HCT116 (cell line): ENCODE results near the gene AHI1.

ENCODE experiments used
- CTCF ChIP-seq, 3 experiments: fragments of 200-600 bp in 1 of 3; sonication (generic) in 1 of 3; IDR thresholded peaks in 2 of 3; conservative IDR thresholded peaks in 1 of 3; 2 replicates each; pipeline ENCODE4 v1.5.1; 2012 to 2017; ENCODE audit warnings: low read depth in 2 of 3, low read length in 2 of 3, antibody characterized with exemption in 1 of 3, borderline replicate concordance in 1 of 3, control low read depth in 1 of 3, mild to moderate bottlenecking in 1 of 3, mixed read lengths in 1 of 3, mixed run types in 1 of 3, moderate library complexity in 1 of 3; ENCODE audit not compliant: insufficient read depth in 1 of 3
- MAX ChIP-seq: IDR thresholded peaks from 2 replicates; pipeline ENCODE4 v1.6.1; 2012
- POLR2A ChIP-seq: IDR thresholded peaks from 2 replicates; pipeline ENCODE4 v1.7.0; 2011; ENCODE audit warnings: borderline replicate concordance; ENCODE audit not compliant: insufficient read depth, insufficient read length; ENCODE audit errors: extremely low read depth
- TF ChIP-seq, protein P1 (sequence below): IDR thresholded peaks from 2 replicates; pipeline ENCODE4 v1.6.1; 2012; ENCODE audit warnings: low read depth

- TF ChIP-seq, protein P1, sequence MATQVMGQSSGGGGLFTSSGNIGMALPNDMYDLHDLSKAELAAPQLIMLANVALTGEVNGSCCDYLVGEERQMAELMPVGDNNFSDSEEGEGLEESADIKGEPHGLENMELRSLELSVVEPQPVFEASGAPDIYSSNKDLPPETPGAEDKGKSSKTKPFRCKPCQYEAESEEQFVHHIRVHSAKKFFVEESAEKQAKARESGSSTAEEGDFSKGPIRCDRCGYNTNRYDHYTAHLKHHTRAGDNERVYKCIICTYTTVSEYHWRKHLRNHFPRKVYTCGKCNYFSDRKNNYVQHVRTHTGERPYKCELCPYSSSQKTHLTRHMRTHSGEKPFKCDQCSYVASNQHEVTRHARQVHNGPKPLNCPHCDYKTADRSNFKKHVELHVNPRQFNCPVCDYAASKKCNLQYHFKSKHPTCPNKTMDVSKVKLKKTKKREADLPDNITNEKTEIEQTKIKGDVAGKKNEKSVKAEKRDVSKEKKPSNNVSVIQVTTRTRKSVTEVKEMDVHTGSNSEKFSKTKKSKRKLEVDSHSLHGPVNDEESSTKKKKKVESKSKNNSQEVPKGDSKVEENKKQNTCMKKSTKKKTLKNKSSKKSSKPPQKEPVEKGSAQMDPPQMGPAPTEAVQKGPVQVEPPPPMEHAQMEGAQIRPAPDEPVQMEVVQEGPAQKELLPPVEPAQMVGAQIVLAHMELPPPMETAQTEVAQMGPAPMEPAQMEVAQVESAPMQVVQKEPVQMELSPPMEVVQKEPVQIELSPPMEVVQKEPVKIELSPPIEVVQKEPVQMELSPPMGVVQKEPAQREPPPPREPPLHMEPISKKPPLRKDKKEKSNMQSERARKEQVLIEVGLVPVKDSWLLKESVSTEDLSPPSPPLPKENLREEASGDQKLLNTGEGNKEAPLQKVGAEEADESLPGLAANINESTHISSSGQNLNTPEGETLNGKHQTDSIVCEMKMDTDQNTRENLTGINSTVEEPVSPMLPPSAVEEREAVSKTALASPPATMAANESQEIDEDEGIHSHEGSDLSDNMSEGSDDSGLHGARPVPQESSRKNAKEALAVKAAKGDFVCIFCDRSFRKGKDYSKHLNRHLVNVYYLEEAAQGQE: no peak
- TF ChIP-seq POLR2A: no peak
- no peak for TF ChIP-seq CTCF (IDR thresholded peaks at IDR 0.05 in 2 of 3, conservative IDR thresholded peaks at IDR 0.05 in 1 of 3; ENCODE audit: borderline replicate concordance in 1 of 3, insufficient read depth in 1 of 3, low read depth in 2 of 3, low read length in 2 of 3)
- no peak for TF ChIP-seq MAX
Measured at GRCh38 chr6:135465307-135465706, 32.2 kb downstream of the AHI1 start.
